Left colon (tissue), 2 donors: Measurements from ENCODE around the gene TAF11. TPM values are rescaled to one million over a fixed set of nuclear protein-coding genes. Genes with fewer than 3 reads are reported as not detected.
"Not testable (repeated sequence)": the region's sequence is repeated elsewhere in the genome, so short reads cannot be mapped to it uniquely, and the experiment has no call there.

ENCODE experiments used
- ATAC-seq: fragments of 200-7000 bp; cut with Tn5 transposase; one replicate; pipeline ENCODE4 v1.9.1; 2020; ENCODE audit warnings: mild to moderate bottlenecking, moderate library complexity
- DNase-seq, 2 donors: peaks; one replicate each; pipeline ENCODE4 v3.0.0-alpha.2; 2020
- intact Hi-C, 2 donors: fragments of 100-400 bp; cut with DNase I in 1 of 2; cut with micrococcal nuclease in 1 of 2; formaldehyde crosslinking; loops; one replicate each; pipeline versions ENCODE4 v1.11.2 to v1.14.0; 2022; cut with DNase I, micrococcal nuclease
- total RNA-seq, 2 donors: library from RNA; stranded (reverse); fragmentation: NEBNext Ultra II Directional; extraction: Animal tissue kit (Norgen Biotek cat#: 25700); gene quantifications; one replicate each; pipeline ENCODE4 v1.2.1, GENCODE V29; 2021
- donor health status: DM: no; HTN: no; CAD: no.
- donor health status: DM: yes; HTN: yes; CAD: no.

Gene TAF11
- total RNA-seq, 2 donors from 2014 or later = 21.6 to 25.0 TPM

- peak; percentile 84 for ATAC-seq
- intact Hi-C loops = no loop called here
- no peak for DNase-seq
These were observed 11.4 kb downstream of the TAF11 start for GRCh38 chr6:34876472-34876871.

GRCh38 chr6:34875292-34876213, 12.3 kb downstream of the TAF11 start:
- no peak for DNase-seq
- peak; percentile 72 for ATAC-seq
- intact Hi-C loops = no loop called here

- intact Hi-C loops = no loop called here
- ATAC-seq = no peak
- no peak for DNase-seq
These were observed 15.5 kb downstream of the TAF11 start for GRCh38 chr6:34872332-34872731.

- no peak for ATAC-seq
These were observed 16.0 kb downstream of the TAF11 start for GRCh38 chr6:34871853-34872252.

GRCh38 chr6:34867484-34867883, 20.4 kb downstream of the TAF11 start:
- ATAC-seq (peak; percentile 47), DNase-seq (no peak)
- intact Hi-C loops = no loop called here

More at GRCh38 chr6:34871853-34872252, 16.0 kb downstream of the TAF11 start:
- DNase-seq = no peak
- intact Hi-C loops = no loop called here

- intact Hi-C loops = no loop called here
- ATAC-seq = no peak
- DNase-seq = no peak
These were observed 21.3 kb downstream of the TAF11 start for GRCh38 chr6:34866509-34866908.

- intact Hi-C loops = no loop called here
- DNase-seq (no peak), ATAC-seq (no peak)
These were observed 22.7 kb downstream of the TAF11 start for GRCh38 chr6:34865107-34865506.

GRCh38 chr6:34864007-34864406, 23.8 kb downstream of the TAF11 start:
- DNase-seq = no peak
- intact Hi-C loops = no loop called here
- no peak for ATAC-seq

- intact Hi-C loops = no loop called here
- ATAC-seq = no peak
- no peak for DNase-seq
These were observed 27.1 kb downstream of the TAF11 start for GRCh38 chr6:34860776-34861175.

- DNase-seq (no peak), ATAC-seq (no peak)
- intact Hi-C loops = no loop called here
These were observed 27.9 kb downstream of the TAF11 start for GRCh38 chr6:34859951-34860350.

- no peak for DNase-seq
- intact Hi-C loops = no loop called here
- no peak for ATAC-seq
These were observed 29.2 kb downstream of the TAF11 start for GRCh38 chr6:34858681-34859080.

- intact Hi-C loops = no loop called here
- no peak for ATAC-seq
These were observed 32.4 kb downstream of the TAF11 start for GRCh38 chr6:34855463-34855862.

GRCh38 chr6:34852406-34853085, 35.3 kb downstream of the TAF11 start:
- intact Hi-C loops = no loop called here
- DNase-seq (no peak), ATAC-seq (no peak)

More at GRCh38 chr6:34855463-34855862, 32.4 kb downstream of the TAF11 start:
- no peak for DNase-seq

GRCh38 chr6:34851361-34851760, 36.5 kb downstream of the TAF11 start:
- intact Hi-C loops = no loop called here
- ATAC-seq (no peak), DNase-seq (no peak)

GRCh38 chr6:34849066-34849465, 38.8 kb downstream of the TAF11 start:
- ATAC-seq, intact Hi-C loops, DNase-seq: not testable (repeated sequence)

GRCh38 chr6:34839666-34840352, 48.0 kb downstream of the TAF11 start:
- no peak for ATAC-seq
- intact Hi-C loops = no loop called here
- DNase-seq = no peak

GRCh38 chr6:34837528-34837927, 50.3 kb downstream of the TAF11 start:
- intact Hi-C loops = no loop called here
- DNase-seq (no peak), ATAC-seq (no peak)

- ATAC-seq = no peak
- DNase-seq = no peak
- intact Hi-C loops = no loop called here
These were observed 51.4 kb downstream of the TAF11 start for GRCh38 chr6:34836451-34836850.

- intact Hi-C loops = no loop called here
- ATAC-seq (no peak), DNase-seq (no peak)
These were observed 51.8 kb downstream of the TAF11 start for GRCh38 chr6:34836008-34836407.
